ENCODE data around the gene CCDC85A.
A peak's percentile ranks its signal among the peaks of the same experiment; 100 is the strongest.
"Not testable (repeated sequence)": the region's sequence is repeated elsewhere in the genome, so short reads cannot be mapped to it uniquely, and the experiment has no call there.

The CCDC85A gene

DNA sequence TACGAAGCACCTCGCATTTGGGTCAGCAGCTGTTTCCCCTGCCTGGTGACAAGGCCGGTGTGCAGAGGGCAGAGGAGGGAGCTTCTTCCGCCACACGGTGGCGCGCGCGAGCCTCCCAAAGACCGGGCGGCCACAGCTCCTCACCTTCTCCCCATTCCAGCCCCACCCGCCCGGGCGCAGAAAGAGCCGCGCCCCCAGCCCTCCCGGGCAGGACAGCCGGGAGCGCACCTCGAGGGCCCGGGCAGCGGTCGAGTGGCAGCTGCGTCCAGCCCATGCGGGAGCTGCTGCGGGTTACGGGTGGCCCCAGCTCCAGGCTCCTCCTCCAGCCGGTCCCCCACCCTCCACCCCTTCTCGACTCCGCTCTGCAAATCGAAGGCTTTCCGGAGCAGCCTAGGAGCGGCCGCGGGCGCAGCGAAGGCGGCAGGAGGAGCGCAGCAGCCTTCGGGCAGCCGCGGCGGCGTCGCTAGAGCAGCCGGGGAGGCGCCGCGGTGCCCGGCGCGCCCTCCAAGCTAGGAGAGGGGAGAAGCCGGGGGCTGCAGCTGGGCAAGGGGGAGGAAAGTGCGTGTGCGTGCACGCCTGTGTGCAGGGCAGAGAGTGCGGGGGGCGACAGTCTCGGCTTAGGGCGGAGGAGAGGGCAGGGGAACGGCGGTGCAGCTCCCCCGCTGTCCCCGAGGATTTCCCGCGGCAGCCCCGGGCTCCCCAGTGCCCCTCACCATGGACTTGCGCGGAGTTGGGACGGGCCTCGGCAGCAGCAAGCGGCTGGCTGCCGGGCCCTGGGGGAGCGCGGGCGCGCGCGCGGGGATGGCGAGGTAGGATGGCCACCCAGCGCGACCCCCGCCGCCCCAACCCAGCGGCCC is at the start of gene CCDC85A:
Gene CCDC85A (plus strand): TSS at position 348 of the 857 bp plus-strand sequence. CDS start 635 bp downstream, outside the sequence.
- DNase-seq (ENCODE audit: low read depth, low spot score), result peak; percentile 8

GRCh38 chr2:56134861-56135260 is 48.9 kb upstream of the CCDC85A start:
- no peak for DNase-seq (ENCODE audit: low read depth, low spot score)

- not testable (repeated sequence) for DNase-seq (ENCODE audit: low read depth, low spot score)
Measured at GRCh38 chr2:56142497-56143061, 41.2 kb upstream of the CCDC85A start.

- no peak for DNase-seq (ENCODE audit: low read depth, low spot score)
Measured at GRCh38 chr2:56147907-56148306, 35.9 kb upstream of the CCDC85A start.

- DNase-seq (ENCODE audit: low read depth, low spot score), result no peak
Measured at GRCh38 chr2:56148825-56149224, 35.0 kb upstream of the CCDC85A start.

GRCh38 chr2:56151841-56152240 is 31.9 kb upstream of the CCDC85A start:
- DNase-seq (ENCODE audit: low read depth, low spot score), result no peak

- DNase-seq (ENCODE audit: low read depth, low spot score), result no peak
Measured at GRCh38 chr2:56155188-56155587, 28.6 kb upstream of the CCDC85A start.

GRCh38 chr2:56159875-56160274 is 23.9 kb upstream of the CCDC85A start:
- DNase-seq (ENCODE audit: low read depth, low spot score), result not testable (repeated sequence)

DNA sequence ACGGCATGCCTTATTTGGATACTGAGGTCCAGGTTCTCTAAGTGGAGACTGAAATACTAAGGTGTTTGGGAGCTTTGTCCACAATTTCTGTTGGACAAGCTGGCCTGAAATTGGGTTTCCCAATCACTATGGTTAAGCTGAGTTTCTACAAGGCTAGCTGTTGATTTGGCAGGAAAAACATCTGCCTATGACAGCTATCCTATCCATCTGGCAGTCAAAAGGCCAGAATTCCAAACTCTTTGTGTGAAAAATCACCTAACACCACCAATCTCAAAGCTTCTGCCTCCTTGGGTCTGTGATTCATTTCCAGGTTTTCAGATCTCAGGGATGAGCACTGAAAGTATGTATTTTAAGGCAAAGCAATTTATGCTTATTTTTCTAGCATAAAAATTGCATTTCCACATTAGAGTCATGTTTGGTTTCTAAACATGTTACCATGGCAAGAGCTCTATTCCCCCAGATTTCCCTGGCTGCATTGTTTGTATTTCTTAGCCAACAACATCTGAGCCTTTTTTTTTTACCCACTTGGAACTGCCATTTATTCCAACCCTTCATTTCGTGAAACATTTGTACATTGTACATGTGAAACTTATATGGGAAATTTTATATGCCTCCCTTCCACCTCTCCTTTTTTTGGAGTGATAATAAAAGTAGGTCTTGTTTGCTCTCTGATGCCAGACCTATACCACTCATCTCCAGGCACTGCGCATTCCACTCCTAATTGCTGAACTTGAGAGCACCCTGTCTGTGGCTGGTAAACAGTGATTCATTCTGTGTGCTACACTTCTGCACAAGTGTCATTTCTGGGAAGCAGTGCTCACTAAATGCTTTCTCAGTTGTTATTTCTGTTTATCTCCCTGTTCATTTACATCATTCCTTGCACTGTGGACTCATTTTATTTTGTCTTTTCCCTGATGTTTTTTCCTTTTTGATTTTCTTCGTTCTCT is 15.9 kb upstream of the CCDC85A start:
- no peak for DNase-seq (ENCODE audit: low read depth, low spot score)

DNA sequence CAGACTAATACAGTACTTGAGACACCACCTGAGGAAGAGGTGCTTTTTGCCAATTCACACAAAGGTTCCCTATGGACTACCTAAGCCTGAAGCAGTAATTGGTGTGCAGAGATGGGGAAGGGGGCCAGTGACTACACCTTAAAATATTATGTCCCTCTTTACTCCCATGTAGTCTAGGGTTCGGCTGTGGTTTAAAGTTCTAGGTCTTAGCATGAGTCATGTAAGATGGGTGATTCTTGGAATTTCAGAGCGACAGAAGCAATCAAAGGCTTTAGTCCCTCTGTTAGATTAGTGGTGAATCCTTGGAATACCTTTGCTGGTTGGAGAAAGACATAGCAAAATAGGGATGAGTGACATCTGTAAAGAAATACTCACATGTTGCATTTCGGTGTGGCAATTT is 14.3 kb upstream of the CCDC85A start:
- no peak for DNase-seq (ENCODE audit: low read depth, low spot score)

DNA sequence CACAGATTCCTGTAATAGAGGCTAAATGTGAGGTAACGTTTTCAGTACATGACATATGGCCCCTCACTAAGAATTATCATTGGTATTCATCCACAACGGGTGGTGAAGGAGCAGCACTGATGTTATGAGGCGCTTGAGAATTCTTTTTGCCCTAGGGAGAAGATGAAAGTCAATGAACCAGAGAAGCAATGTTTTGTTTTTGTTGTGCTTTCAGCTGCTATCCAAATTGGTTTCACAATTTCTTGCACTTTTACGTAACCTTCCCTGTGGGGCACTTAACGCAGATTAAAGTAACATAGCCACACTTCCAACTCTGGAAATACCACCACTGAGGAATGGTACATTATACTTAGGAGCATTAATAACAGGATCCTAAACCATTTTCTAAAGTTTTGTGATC is 13.3 kb upstream of the CCDC85A start:
- no peak for DNase-seq (ENCODE audit: low read depth, low spot score)

DNA sequence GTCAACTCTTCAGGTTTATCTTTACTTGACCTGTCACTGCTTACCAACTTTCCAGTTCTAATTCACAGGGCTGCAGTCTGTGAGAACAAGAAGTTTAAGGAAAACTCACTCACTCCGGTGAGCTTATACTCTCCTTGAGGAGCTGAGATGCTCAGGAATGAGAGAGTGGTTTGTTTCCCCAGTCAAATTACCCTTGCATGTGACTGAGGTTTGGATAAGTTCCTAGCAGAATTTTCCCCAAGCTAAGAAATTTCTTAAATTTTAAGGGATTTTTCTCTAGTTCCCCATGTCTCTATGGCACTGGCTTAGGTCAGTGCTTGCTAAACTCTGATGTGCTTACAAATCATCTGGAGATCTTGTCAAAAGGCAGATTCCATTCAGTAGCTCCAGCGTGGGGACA is 12.8 kb upstream of the CCDC85A start:
- DNase-seq (ENCODE audit: low read depth, low spot score), result no peak

- DNase-seq (ENCODE audit: low read depth, low spot score), result no peak
Measured at GRCh38 chr2:56175779-56176178, 8.0 kb upstream of the CCDC85A start.

DNA sequence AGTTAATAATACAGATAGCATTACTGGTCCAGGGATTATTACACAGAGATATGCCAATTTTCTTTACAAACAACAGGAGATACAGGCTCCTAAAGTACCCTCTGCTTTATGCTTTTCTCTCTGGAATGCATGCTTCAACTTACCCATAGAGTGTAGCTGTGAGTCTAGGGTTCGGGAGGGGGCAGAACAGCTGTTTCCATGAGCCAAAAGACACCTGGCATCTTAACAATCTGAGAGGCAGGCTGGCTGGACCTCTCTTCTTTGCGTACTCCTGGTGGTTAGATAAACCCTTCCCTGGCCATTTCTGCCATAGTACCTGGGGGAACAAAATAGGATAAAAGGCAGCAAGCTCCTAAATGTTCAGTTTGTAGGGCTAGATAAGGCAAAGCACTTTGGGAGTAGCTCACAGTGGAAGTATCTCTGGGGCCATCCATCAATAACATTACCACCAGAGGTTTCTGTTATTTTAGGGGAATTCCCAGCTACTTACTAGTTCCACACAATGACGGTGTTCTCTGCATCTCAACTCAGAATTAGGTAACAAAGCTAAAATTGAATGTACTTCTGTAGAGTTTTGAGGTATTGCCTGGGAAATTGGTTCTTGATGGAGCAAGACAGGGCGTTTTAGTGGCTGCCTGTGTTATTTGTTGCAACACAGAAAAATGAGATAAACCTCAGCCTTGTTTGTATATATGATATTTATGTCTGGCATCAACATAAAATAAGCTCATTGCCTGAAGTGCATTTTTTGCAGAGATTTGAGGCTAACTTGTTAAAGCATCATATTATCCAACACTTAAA is 6.2 kb upstream of the CCDC85A start:
- no peak for DNase-seq (ENCODE audit: low read depth, low spot score)

DNA sequence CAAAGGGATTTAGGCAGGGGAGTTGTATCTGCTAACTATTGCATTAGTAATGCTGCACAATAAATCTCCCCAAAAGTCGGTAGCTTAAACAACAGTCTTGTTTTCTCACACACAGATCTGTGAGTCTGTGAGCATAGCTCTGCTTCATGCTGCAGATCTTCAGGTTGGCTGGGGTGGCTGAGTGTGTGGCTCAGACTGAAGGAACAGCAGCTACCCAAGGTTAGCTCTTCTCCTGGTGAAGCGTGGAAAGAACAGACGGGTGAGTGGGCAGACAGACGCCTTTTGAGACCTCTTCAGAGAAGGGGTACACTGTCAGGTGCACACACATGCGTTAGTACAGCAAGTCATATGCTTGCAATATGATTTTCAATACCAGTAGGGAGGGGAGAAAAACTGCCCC is 3.9 kb upstream of the CCDC85A start:
- no peak for DNase-seq (ENCODE audit: low read depth, low spot score)

GRCh38 chr2:56182420-56182819 is 1.4 kb upstream of the CCDC85A start:
- DNase-seq (ENCODE audit: low read depth, low spot score), result no peak

DNA sequence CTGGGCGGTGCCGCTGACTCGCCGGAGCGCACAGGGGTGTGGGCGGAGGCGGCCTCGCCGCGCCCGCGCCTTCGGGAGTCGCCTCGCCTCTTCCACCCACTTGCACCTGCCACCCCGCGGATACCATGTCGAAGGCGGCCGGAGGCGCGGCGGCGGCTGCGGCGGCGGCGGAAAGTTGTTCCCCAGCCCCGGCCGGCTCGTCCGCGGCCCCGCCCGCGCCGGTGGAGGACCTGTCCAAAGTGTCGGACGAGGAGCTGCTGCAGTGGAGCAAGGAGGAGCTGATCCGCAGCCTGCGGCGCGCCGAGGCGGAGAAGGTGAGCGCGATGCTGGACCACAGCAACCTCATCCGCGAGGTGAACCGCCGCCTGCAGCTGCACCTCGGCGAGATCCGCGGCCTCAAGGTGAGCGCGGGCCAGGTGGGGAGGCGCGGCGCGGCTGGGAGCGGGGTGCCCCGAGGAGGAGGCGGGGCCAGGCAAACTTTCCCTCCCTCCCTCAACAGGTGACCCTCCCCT is 766 bp downstream of the CCDC85A start:
- no peak for DNase-seq (ENCODE audit: low read depth, low spot score)

- DNase-seq (ENCODE audit: low read depth, low spot score), result no peak
Measured at GRCh38 chr2:56185101-56185581, 1.4 kb downstream of the CCDC85A start.

DNA sequence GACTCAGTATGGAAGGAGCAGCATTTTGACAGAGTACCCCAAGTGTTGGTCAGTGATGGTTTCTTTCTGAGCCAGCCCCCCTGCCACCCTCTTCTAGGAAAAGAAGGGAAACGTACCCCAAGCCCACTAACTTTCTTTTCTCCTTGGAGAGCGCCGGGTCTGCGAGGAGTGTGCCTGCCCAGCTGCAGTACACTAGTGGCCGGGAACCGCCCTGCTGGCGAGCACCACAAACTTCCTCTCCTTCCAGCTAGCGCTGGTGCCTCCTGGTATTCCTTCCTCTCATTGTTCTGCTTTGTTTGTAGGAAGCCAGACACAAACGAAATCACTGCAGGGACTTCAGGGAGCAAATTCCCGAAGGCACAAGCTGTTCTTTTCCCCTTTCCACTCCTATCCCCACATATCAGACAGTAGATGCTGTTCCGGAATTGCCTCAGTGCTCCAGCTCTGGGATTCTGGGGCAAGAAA is 1.8 kb downstream of the CCDC85A start:
- DNase-seq (ENCODE audit: low read depth, low spot score), result no peak

DNA sequence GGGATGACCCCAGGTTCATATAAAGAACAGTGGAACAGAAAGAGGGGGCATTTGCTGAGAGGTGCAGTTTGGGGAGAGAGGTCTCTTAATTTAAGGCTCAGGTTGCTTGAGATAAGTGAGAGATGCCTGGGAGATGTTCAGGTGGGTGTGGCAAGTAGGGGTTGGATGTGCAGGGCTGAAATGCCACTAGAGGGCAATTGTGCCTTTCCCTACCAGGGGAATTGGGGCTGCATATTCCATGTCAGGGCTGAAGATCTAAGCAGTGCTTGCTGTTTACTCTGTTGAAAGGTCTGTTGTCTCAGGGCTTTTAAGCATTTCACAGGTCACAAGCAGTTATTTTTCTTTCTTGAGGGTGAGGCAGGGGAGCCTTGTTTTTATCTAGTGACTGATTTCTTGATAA is 7.8 kb downstream of the CCDC85A start:
- no peak for DNase-seq (ENCODE audit: low read depth, low spot score)

All from activated CD4-positive, CD25-positive, alpha-beta regulatory T cell treated with anti-CD3 and anti-CD28 coated beads, Interleukin-2, amount 50 U/mL, for 16 hours (primary cell).